ENCODE results near the gene SMIM30. TPM values are rescaled to one million over a fixed set of nuclear protein-coding genes. Genes with fewer than 3 reads are reported as not detected.
A peak's percentile ranks its signal among the peaks of the same experiment; 100 is the strongest.
"Not testable (repeated sequence)": the region's sequence is repeated elsewhere in the genome, so short reads cannot be mapped to it uniquely, and the experiment has no call there.

SMIM30 gene
- 10 to 100 TPM in 3 of 4 donors, 1 to 10 TPM in 1; 4.6 to 36.0 (median 30.1) TPM for total RNA-seq

- H3K27me3 ChIP-seq: no peaks in the 10 kb centered on the region
- peak within 1 kb of the TSS; percentile 46 to 65 (median 47) for H3K4me3 ChIP-seq
- H3K9me3 ChIP-seq: no peaks in the 10 kb centered on the region
- in situ Hi-C loops (cut with MboI; ENCODE audit: low pct_ligation_motif_present in 1 of 4, low pct_unique_long_range_greater_than_20kb in 1 of 4, low sequenced_read_pairs in 3 of 4): no loop called here
- 0% methylated on average over 15 to 35 of the region's 35 CpGs for WGBS, 2 donors (ENCODE audit: low coverage in 1 of 2)
- DNase-seq: peak; percentile 93
- intact Hi-C loops (cut with DNase I; ENCODE audit: low total_unique reads): loop anchor here (10.0 kb wide), 1 partner anchor 1554 kb away; the partner anchor contains the start of gene IMMP2L
- peaks cover 0 to 12% (median 4%) of the 10 kb centered on the region in 4 donors for H3K4me1 ChIP-seq
- H3K27ac ChIP-seq: peak within 1 kb of the TSS; percentile 47 to 71 (median 64)
- H3K36me3 ChIP-seq: no peaks in the 10 kb centered on the region
- TF ChIP-seq EP300 (IDR thresholded peaks at IDR 0.05; ENCODE audit: low read depth): no peak
- TF ChIP-seq CTCF (IDR thresholded peaks at IDR 0.05): no peak
- peak in 2 of 3 donors; percentile 91 to 92 for TF ChIP-seq POLR2AphosphoS5 (IDR thresholded peaks at IDR 0.05)
- TF ChIP-seq POLR2A (IDR thresholded peaks at IDR 0.05): peak; percentile 65
Observed at GRCh38 chr7:113118074-113118959, at the start of gene SMIM30. SMIM30 (minus strand) TSS chr7:113118554; CDS start chr7:113117578, 976 bp downstream.

- in situ Hi-C loops (cut with MboI; ENCODE audit: low pct_ligation_motif_present in 1 of 4, low pct_unique_long_range_greater_than_20kb in 1 of 4, low sequenced_read_pairs in 3 of 4); H3K4me1 ChIP-seq; H3K4me3 ChIP-seq; H3K27me3 ChIP-seq; DNase-seq; H3K9me3 ChIP-seq; intact Hi-C loops (cut with DNase I; ENCODE audit: low total_unique reads); H3K36me3 ChIP-seq; H3K27ac ChIP-seq: not testable (repeated sequence)
- WGBS, 2 donors (ENCODE audit: low coverage in 1 of 2): 62 to 88% methylated on average over 1 of the region's 1 CpG
Observed at GRCh38 chr7:113166176-113166575, 47.8 kb upstream of the SMIM30 start.

GRCh38 chr7:113161050-113161449 lies 42.7 kb upstream of the SMIM30 start:
- Histone ChIP-seq H3K4me1 (no peaks in the 10 kb centered on the region), H3K27ac (no peak overlapping the region), H3K36me3 (no peaks in the 10 kb centered on the region), H3K27me3 (peaks cover 2% of the 10 kb centered on the region), H3K4me3 (no peak overlapping the region), H3K9me3 (no peaks in the 10 kb centered on the region)
- TF ChIP-seq POLR2AphosphoS5 (IDR thresholded peaks at IDR 0.05): no peak
- TF ChIP-seq POLR2A (IDR thresholded peaks at IDR 0.05): no peak
- TF ChIP-seq CTCF (IDR thresholded peaks at IDR 0.05): no peak
- TF ChIP-seq EP300 (IDR thresholded peaks at IDR 0.05; ENCODE audit: low read depth): no peak
- intact Hi-C loops (cut with DNase I; ENCODE audit: low total_unique reads): no loop called here
- no peak for DNase-seq
- WGBS, 2 donors (ENCODE audit: low coverage in 1 of 2): 87 to 100% methylated on average over 2 of the region's 2 CpGs
- in situ Hi-C loops (cut with MboI; ENCODE audit: low pct_ligation_motif_present in 1 of 4, low pct_unique_long_range_greater_than_20kb in 1 of 4, low sequenced_read_pairs in 3 of 4): no loop called here

GRCh38 chr7:113159746-113160339 lies 41.5 kb upstream of the SMIM30 start:
- DNase-seq: no peak
- H3K4me1 ChIP-seq: no peaks in the 10 kb centered on the region
- peaks cover 2% of the 10 kb centered on the region for H3K27me3 ChIP-seq
- in situ Hi-C loops (cut with MboI; ENCODE audit: low pct_ligation_motif_present in 1 of 4, low pct_unique_long_range_greater_than_20kb in 1 of 4, low sequenced_read_pairs in 3 of 4) (no loop called here), intact Hi-C loops (cut with DNase I; ENCODE audit: low total_unique reads) (no loop called here)
- H3K4me3 ChIP-seq: no peak overlapping the region
- WGBS, 2 donors (ENCODE audit: low coverage in 1 of 2): 54 to 67% methylated on average over 4 to 5 of the region's 5 CpGs
- H3K36me3 ChIP-seq: no peaks in the 10 kb centered on the region
- no peak overlapping the region for H3K27ac ChIP-seq
- H3K9me3 ChIP-seq: no peaks in the 10 kb centered on the region
- TF ChIP-seq EP300 (IDR thresholded peaks at IDR 0.05; ENCODE audit: low read depth) (no peak), CTCF (IDR thresholded peaks at IDR 0.05) (peak; percentile 17 to 54 (median 40))
